ENCODE results near the gene AFF2. TPM values are rescaled to one million over a fixed set of nuclear protein-coding genes. Genes with fewer than 3 reads are reported as not detected.

The AFF2 gene
- total and polyA plus RNA-seq, 12 donors = 0.07 to 17.9 (median 1.7) TPM

DNA sequence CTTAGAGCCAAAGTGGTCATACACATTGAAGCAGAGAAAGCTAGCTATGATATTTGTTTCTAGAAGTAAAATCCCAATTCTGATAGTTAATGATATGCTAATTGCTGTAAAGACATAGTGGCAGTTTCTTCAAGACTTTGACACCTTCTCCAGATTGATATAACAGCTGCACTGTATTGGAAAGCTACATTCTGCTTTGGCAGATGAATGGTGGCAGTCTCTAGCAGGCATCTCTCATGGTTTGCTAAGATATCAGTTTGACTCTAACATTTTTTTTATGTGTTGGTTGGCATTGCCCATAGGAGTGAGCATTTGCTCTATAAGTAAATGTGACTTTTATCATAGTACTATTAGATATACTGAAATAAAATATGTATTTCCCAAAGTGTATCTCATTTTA is 128.2 kb downstream of the AFF2 start:
- Histone ChIP-seq H3K4me1 (replicated peaks in 1 of 2) (no peaks in the 10 kb centered on the region), H3K27me3 (peaks cover 5% of the 10 kb centered on the region), H3K9me3 (replicated peaks in 1 of 3) (no peaks in the 10 kb centered on the region), H3K4me3 (no peak overlapping the region), H3K27ac (no peak overlapping the region), H3K36me3 (replicated peaks in 1 of 2) (no peaks in the 10 kb centered on the region)
- TF ChIP-seq, protein P1, sequence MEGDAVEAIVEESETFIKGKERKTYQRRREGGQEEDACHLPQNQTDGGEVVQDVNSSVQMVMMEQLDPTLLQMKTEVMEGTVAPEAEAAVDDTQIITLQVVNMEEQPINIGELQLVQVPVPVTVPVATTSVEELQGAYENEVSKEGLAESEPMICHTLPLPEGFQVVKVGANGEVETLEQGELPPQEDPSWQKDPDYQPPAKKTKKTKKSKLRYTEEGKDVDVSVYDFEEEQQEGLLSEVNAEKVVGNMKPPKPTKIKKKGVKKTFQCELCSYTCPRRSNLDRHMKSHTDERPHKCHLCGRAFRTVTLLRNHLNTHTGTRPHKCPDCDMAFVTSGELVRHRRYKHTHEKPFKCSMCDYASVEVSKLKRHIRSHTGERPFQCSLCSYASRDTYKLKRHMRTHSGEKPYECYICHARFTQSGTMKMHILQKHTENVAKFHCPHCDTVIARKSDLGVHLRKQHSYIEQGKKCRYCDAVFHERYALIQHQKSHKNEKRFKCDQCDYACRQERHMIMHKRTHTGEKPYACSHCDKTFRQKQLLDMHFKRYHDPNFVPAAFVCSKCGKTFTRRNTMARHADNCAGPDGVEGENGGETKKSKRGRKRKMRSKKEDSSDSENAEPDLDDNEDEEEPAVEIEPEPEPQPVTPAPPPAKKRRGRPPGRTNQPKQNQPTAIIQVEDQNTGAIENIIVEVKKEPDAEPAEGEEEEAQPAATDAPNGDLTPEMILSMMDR (IDR thresholded peaks at IDR 0.05) = no peak
- no peak for TF ChIP-seq POLR2A (IDR thresholded peaks at IDR 0.05)
- DNase-seq = no peak
- intact Hi-C loops (cut with DNase I) = no loop called here

DNA sequence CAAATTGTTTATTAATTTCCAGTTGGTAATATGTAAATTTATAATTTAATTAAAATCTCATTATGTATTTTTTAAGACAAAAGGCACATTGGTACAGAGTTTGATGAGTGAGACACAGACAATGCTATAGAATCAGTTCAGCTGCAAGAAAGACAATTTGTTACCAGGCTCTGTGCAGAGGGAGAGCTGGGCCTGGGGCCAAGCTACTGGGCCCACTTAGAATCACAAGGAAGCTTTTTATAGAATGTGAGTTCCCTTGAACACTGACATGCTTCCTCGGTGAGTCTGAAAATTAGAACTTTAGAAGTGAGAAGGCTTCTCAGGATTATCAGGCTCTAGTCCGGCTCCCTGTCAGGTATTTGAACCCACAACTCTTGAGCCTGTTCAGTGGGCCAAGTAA is 129.0 kb downstream of the AFF2 start:
- Histone ChIP-seq H3K9me3 (replicated peaks in 1 of 3) (no peaks in the 10 kb centered on the region), H3K36me3 (replicated peaks in 1 of 2) (no peaks in the 10 kb centered on the region), H3K4me3 (no peak overlapping the region), H3K27ac (no peak overlapping the region), H3K27me3 (peaks cover 9% of the 10 kb centered on the region), H3K4me1 (replicated peaks in 1 of 2) (no peaks in the 10 kb centered on the region)
- no peak for TF ChIP-seq POLR2A (IDR thresholded peaks at IDR 0.05)
- TF ChIP-seq, protein P1 (IDR thresholded peaks at IDR 0.05) = no peak
- WGBS, 4 donors = 58 to 74% (median 68%) methylated on average over 2 of the region's 2 CpGs
- intact Hi-C loops (cut with DNase I) = no loop called here
- DNase-seq = no peak

DNA sequence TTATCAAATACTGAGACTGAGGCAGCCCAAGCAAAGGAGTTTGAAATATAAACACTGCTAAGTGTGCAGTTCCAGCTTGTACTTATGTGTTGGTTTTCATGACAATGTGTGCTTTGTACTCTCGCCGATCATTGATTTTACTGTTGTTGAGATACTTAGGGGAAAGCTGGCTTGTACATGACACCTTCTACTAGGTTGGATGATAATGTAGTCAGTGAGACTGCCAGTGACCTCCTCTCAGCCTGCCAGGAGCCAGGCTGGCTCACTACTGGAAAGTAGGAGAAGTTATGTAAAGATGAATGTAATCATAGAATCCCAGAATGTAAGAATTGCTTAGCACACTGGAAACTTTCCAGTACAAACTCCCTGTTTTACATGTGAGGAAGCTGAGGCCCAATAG is 132.0 kb downstream of the AFF2 start:
- intact Hi-C loops (cut with DNase I) = no loop called here
- no peak for TF ChIP-seq POLR2A (IDR thresholded peaks at IDR 0.05)
- TF ChIP-seq, protein P1 (IDR thresholded peaks at IDR 0.05) = no peak
- H3K27me3 ChIP-seq = peaks cover 6% of the 10 kb centered on the region
- DNase-seq = no peak
- H3K36me3 ChIP-seq (replicated peaks in 1 of 2) = no peaks in the 10 kb centered on the region
- H3K4me3 ChIP-seq = no peak overlapping the region
- no peaks in the 10 kb centered on the region for H3K4me1 ChIP-seq (replicated peaks in 1 of 2)
- H3K9me3 ChIP-seq (replicated peaks in 1 of 3) = no peaks in the 10 kb centered on the region
- H3K27ac ChIP-seq = no peak overlapping the region
- 50 to 83% (median 68%) methylated on average over 1 to 2 of the region's 2 CpGs for WGBS, 4 donors

DNA sequence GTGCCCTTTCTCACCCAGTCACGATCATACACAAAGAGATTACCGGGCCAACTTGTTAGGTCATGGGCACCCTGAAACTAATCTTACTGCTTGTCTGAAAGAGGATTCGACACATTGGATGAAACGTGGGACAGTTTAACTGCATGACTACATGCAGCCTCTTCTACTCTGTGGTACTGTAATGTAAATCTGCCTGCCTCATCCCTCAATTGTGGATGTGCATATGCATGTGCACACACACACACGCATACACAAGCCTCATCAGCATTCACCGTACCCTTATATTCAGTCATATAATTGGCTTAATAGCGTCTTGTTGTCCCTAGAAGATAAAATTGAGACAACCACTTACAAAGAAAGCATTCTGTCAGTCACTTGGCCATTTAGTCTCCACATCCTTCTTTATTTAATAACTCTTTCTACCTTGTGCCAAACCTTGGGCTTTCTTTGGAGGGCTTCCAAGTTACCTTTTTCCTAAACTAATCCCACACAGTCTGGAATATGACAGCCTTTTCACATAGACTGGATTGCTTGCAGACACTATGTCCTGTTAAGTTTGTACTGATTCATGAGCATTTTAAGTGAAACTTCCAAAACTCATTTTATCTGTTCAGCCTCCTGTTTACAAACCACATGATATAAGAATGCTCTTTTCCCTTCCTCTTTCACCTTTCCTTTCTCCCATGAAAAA is 132.9 kb downstream of the AFF2 start:
- WGBS, 4 donors = 68 to 87% (median 71%) methylated on average over 3 to 7 of the region's 7 CpGs

More for the DNA sequence above, 132.9 kb downstream of the AFF2 start:
- intact Hi-C loops (cut with DNase I) = no loop called here
- Histone ChIP-seq H3K9me3 (replicated peaks in 1 of 3) (no peaks in the 10 kb centered on the region), H3K36me3 (replicated peaks in 1 of 2) (no peaks in the 10 kb centered on the region), H3K4me1 (replicated peaks in 1 of 2) (no peaks in the 10 kb centered on the region), H3K4me3 (no peak overlapping the region), H3K27me3 (peaks cover 6% of the 10 kb centered on the region), H3K27ac (no peak overlapping the region)
- TF ChIP-seq, protein P1 (IDR thresholded peaks at IDR 0.05) = no peak
- TF ChIP-seq POLR2A (IDR thresholded peaks at IDR 0.05) = no peak
- DNase-seq = no peak
